Stromal cell of bone marrow (primary cell): ENCODE measurements around the gene TPSAB1.

ENCODE experiments used
- DNase-seq: peaks from one replicate; pipeline ENCODE4 v3.0.0-alpha.2; 2012; ENCODE audit warnings: low read depth

TPSAB1 gene

GRCh38 chr16:1210461-1210860 is 30.0 kb upstream of the TPSAB1 start:
- DNase-seq, result no peak

DNA sequence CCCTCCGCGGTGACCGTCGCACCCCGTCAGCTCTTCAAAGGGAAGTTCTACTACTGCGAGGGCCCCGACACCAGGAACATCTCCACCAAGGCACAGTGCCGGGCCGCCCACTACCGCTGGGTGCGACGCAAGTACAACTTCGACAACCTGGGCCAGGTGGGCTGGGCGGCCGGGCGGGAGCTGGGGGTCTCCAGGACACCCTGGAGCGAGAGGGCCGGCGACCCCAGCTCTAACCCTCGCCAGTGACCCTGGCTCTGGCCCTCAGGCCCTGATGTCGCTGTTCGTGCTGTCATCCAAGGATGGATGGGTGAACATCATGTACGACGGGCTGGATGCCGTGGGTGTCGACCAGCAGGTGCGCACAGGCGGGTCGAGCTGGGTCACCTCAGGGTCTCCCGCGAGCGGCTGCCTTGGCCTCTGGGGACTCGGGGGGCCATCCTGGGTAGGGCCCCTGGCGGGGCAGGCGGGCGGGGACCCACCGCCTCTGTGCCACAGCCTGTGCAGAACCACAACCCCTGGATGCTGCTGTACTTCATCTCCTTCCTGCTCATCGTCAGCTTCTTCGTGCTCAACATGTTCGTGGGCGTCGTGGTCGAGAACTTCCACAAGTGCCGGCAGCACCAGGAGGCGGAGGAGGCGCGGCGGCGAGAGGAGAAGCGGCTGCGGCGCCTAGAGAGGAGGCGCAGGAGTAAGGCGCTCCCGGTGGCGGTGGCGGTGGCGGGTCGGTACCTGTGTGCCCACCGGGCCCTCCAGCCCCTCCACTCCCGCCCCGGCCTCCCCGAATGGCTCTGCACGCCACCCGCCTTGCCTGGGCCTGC is 28.8 kb upstream of the TPSAB1 start:
- DNase-seq, result no peak

DNA sequence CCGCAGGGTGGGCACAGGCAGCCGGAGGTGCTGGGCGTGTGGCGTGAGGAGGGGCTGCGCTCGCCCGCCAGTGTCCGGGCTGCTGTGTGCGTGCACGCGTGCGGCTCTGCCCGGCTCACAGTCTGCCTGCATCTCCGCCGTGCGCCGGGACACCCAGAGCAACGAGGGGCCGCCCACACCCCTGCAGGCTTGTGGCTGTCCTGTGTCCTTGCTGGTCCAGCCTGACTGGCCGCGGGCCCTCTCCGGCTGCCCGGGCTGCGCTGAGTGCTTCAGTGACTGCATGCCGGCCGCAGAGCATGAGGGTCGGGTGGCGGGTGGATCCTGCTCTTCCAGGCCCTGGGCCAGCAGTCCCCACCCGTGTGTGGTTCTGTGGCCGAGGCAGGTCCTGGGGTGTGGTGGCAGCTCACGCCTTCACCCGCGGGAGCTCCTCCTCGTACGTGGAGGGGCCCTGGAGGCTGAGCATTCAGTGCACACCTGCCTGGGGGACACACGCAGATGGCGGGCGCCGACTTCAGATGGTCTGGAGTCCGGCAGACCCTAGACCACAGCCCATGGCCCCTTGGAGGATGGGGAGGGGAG is 27.8 kb upstream of the TPSAB1 start:
- DNase-seq, result no peak

- no peak for DNase-seq
These were observed 27.3 kb upstream of the TPSAB1 start for GRCh38 chr16:1213231-1213630.

DNA sequence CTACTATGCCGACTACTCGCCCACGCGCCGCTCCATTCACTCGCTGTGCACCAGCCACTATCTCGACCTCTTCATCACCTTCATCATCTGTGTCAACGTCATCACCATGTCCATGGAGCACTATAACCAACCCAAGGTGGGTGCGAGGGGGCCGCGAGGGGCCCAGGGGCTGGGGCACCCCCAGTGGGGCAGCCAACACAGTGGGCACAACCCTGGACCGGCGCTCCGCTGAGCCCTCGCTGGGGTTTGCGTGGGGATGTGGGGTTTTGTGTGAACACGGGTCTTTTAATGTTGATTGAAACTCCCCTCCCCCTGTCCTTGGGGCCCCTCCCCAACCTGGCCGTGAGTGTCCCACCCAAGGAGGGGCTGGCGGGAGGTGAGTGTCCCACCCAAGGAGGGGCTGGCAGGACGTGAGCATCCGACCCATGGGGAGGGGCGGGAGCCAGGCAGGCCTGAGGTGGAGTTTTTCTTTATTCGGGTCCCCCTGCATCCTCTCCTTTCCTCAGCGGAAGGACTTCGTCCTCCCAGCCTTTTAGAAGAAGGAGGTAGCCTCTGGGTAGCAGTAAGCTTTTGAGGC is 26.6 kb upstream of the TPSAB1 start:
- DNase-seq, result no peak

GRCh38 chr16:1214719-1215118 is 25.8 kb upstream of the TPSAB1 start:
- DNase-seq, result no peak

DNA sequence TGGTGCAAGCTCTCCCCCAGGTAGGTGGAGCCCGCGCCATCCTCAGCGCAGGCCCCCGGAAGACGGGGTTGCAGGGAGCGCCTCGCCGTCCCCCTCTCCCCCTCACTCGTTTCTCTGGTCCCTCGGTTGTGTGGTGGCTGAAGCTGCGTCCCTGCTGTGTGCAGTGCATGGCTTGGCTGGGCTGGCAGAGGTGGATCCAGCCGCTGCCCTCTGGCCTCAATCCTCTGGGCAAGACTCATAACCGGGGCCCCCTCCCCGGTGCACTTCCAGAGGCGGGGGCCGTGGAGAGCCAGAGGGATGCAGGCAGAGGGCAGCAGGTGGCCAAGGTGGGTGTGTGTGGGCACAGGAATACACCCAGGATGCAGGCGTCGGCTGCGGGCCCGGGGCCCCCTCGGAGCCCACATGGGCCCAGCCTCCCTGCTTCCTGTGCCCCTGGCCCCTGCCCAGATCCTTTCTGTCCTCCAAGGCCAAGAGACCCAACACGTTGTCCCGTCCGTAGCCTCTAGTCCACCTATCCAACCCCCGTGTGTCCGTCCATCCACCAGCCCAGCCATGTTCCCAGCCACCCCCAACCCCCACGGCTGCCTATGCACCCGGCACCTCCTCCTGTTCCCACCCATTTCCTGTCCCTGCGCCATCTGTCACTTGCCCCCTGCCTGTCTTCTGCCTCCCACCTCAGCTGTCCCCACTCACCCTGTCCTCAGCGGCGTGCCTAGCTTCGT is 24.8 kb upstream of the TPSAB1 start:
- DNase-seq, result no peak

- no peak for DNase-seq
These were observed 24.2 kb upstream of the TPSAB1 start for GRCh38 chr16:1216296-1216619.

DNA sequence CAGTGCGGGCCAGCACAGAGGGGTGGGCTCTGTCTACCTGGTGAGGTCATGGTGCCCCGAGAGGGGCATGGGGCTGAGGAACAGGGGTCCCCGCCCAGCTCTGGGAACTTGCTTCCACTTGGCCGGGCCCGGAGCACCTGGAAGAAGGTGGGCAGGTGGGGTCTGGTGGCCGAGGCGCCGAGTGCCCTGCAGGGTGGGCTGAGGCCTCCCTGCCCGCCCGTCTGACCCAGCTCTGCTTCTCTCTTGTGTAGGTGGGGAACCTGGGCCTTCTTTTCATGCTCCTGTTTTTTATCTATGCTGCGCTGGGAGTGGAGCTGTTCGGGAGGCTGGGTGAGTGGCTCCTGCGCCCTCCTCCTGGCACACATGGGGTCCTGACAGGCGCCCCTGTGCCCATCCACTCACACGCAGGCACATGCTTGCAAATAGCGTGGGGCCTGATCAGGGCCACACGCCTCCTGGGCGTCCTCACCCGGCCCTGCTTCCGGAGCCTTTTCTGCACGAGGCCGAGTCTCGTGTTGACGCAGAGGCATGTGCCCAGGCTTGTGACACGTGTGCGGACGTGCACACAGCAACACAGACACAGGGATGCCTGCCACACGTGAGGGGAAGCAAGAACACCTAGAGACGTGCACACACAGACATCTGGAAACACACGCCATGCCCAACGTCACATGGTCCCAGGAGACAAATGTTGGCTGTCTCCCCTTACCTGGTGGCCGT is 23.7 kb upstream of the TPSAB1 start:
- DNase-seq, result no peak

DNA sequence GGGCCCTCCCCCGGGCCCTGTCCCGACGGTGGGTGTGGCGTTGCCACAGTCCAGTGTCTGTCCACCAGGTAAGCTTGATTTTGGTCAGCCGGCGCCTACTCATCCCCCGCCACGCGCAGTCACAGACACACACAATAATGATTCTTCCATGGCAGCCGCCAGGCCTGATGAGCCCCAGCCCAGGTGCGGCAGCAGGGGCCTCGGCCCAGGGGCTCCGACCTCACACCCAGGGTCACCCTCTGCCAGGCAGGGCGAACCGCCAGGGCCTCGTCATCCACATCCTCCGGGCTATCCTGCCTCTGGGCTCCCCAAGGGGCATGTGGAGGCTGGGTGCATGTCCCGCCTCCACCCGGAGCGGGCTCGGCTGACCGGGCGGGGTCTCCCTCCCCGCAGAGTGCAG is 23.0 kb upstream of the TPSAB1 start:
- DNase-seq, result no peak

DNA sequence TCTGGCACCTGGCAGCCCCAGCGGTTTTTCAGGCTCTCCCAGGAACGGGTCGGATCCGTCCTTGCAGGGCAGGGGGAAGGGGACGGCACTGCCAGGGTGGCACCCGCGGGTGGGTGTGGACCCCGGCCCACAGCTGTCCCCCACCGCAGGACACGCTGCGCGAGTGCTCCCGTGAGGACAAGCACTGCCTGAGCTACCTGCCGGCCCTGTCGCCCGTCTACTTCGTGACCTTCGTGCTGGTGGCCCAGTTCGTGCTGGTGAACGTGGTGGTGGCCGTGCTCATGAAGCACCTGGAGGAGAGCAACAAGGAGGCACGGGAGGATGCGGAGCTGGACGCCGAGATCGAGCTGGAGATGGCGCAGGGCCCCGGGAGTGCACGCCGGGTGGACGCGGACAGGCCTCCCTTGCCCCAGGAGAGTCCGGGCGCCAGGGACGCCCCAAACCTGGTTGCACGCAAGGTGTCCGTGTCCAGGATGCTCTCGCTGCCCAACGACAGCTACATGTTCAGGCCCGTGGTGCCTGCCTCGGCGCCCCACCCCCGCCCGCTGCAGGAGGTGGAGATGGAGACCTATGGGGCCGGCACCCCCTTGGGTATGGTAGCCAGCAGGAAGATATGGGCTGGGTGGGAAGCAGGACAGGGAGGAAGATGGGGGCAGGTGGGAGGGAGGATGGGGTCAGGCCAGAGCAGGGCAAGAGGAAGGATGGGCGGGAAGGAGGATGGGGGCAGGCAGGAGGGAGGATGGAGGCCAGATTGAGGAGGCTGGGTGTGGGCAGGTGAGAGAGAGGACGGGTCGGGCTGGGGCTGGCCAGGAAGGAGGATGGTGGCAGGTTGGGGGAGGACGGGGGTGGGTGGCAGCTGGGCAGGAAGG is 22.2 kb upstream of the TPSAB1 start:
- no peak for DNase-seq

DNA sequence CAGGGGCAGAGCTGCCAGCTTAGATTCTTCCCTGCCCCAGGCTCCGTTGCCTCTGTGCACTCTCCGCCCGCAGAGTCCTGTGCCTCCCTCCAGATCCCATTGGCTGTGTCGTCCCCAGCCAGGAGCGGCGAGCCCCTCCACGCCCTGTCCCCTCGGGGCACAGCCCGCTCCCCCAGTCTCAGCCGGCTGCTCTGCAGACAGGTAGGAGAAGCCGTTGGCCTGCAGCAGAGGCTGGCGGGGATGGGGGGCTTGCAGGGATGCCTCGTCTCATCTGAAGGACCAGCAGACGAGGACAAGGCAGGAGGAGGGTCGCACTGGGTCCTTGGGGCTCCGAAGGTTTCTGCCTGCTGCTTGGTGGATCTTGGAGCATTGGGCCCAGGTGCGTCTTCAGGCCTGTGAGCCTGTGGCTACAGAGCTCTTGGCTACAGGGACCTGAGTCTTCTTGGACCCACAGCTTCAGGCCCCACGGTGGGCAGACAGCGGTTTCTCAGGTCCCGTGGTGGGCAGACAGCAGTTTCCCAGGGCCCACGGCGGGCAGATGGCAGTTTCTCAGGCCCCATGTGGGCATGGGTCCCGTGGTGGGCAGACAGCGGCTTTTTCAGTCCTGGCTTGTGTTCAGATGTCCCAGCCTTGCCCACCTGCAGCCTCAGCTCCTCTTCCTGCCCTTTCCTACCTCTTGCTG is 21.4 kb upstream of the TPSAB1 start:
- DNase-seq, result no peak

DNA sequence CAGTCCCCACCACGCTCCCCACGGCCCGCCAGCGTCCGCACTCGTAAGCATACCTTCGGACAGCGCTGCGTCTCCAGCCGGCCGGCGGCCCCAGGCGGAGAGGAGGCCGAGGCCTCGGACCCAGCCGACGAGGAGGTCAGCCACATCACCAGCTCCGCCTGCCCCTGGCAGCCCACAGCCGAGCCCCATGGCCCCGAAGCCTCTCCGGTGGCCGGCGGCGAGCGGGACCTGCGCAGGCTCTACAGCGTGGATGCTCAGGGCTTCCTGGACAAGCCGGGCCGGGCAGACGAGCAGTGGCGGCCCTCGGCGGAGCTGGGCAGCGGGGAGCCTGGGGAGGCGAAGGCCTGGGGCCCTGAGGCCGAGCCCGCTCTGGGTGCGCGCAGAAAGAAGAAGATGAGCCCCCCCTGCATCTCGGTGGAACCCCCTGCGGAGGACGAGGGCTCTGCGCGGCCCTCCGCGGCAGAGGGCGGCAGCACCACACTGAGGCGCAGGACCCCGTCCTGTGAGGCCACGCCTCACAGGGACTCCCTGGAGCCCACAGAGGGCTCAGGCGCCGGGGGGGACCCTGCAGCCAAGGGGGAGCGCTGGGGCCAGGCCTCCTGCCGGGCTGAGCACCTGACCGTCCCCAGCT is 20.3 kb upstream of the TPSAB1 start:
- no peak for DNase-seq

GRCh38 chr16:1220841-1221627 is 19.5 kb upstream of the TPSAB1 start:
- no peak for DNase-seq

- DNase-seq, result no peak
These were observed 18.6 kb upstream of the TPSAB1 start for GRCh38 chr16:1221628-1222552.

DNA sequence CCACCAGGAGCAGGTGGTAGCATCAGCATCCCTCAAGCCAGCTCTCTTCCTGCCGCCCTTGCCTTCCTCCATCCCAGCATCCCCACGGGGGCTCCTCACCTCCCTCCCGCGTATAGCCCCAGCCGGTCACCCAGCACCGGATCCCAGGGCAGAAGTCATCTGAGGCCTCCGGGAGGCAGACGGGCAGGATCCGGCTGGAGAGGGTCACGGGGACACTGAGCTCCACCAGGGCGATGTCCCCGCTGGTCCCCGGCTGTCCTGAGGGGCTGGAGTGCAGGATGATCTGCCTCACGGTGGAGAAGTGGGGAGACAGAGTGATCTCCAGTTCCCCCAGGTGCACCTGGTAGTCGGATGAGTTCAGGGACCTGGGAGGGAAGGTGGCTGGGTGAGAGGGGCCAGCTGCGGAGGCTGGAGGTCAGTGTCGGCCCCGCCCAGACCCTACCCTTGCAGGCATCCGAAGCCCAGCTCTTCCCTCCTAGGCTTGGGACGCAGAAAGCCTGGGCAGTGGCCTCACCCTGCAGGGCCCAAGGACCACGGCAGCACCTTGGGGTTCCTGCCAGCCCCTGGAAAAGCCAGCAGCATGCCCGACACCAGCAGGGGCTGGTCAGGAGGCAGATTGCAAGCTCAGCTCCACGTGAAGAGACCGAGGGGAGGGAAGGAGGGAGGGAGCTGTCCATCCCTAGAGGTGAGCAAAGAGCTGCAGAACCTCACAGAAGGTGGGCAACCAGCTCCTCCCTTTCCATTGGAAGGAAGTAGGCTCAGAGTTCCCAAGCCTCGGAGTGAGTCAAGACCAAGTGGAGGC is 17.8 kb upstream of the TPSAB1 start:
- DNase-seq, result no peak
